NCI-H69 (cell line): Measurements from ENCODE around the gene HEPHL1.
"Not testable (repeated sequence)": the region's sequence is repeated elsewhere in the genome, so short reads cannot be mapped to it uniquely, and the experiment has no call there.

Experiments
- DNase-seq: peaks from one replicate; lab custom pipeline; 2025; lab: John Stamatoyannopoulos, UW

HEPHL1 gene, protein sequence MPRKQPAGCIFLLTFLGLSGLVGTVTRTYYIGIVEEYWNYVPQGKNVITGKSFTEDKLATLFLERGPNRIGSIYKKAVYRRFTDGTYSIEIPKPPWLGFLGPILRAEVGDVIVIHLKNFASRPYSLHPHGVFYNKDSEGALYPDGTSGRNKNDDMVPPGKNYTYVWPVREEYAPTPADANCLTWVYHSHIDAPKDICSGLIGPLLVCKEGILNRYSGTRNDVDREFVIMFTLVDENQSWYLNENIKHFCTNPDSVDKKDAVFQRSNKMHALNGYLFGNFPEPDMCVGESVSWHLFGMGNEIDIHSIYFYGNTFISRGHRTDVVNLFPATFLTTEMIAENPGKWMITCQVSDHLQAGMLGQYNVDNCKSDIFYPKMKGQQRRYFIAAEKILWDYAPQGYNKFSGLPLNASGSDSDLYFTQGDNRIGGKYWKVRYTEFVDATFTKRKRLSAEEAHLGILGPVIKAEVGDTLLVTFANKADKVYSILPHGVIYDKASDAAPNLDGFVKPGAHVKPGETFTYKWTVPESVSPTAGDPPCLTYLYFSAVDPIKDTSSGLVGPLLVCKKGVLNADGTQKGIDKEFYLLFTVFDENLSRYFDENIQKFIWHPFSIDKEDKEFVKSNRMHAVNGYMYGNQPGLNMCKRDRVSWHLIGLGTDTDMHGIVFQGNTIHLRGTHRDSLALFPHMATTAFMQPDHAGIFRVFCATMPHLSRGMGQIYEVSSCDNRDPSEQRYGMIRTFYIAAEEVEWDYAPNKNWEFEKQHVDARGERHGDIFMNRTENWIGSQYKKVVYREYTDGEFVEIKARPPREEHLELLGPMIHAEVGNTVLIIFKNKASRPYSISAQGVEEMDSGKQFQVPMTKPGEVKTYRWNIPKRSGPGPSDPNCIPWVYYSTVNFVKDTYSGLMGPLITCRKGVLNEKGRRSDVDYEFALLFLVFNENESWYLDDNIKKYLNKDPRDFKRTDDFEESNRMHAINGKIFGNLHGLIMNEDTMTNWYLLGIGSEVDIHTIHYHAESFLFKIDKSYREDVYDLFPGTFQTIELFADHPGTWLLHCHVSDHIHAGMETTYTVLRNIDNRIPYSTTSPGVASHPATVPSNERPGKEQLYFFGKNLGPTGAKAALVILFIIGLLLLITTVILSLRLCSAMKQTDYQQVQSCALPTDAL

DNA sequence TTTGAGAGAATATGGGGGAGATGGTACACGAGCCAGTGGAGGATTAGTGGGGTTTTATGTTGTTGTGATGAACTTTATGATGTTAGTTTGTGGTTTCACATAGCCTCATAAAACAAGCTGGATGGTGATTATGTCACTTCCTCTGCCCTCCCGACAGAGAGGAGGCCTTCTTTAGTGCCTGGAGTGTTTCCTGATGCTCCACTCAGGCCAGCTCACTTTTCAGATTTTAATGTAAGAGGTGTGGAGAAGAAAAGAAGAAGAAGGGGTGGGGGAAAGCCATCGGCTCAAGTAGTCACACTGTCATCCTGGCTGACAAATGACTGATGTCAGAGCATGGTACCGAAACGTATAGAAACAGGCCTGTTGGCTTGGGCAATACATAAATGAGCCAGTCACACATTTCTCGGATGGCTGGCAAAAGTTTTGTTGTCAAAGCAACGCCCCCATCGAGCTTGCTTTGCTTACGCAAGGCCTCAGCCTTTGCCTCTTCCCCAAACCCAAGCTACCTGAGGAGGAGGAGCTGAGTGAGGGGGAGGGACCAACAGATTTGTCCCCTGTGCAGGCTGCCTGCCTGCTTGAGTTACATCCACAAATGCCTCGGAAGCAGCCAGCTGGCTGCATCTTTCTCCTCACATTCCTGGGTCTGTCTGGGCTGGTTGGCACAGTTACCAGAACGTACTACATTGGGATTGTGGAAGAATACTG is at the start of gene HEPHL1:
Gene HEPHL1 (plus strand): TSS at position 578 of the 705 bp plus-strand sequence. CDS start 15 bp downstream, at position 593.
- DNase-seq: no peak

DNA sequence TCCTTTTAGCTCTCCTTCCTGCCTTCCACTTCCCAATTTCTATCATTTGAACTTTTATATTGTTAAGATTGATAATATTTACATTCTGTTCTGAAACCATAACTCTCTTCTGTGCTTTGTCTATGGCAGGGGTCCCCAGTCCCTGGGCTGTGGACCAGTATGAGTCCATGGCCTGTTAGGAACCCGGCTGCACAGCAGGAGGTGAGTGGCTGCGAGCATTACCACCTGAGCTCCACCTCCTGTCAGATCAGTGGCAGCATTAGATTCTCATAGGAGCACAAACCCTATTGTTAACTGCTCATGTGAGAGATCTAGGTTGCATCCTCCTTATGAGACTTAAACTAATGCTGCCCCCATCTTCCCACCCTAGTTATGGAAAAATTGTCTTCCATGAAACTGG is 48.4 kb upstream of the HEPHL1 start:
- peak; percentile 46 for DNase-seq

DNA sequence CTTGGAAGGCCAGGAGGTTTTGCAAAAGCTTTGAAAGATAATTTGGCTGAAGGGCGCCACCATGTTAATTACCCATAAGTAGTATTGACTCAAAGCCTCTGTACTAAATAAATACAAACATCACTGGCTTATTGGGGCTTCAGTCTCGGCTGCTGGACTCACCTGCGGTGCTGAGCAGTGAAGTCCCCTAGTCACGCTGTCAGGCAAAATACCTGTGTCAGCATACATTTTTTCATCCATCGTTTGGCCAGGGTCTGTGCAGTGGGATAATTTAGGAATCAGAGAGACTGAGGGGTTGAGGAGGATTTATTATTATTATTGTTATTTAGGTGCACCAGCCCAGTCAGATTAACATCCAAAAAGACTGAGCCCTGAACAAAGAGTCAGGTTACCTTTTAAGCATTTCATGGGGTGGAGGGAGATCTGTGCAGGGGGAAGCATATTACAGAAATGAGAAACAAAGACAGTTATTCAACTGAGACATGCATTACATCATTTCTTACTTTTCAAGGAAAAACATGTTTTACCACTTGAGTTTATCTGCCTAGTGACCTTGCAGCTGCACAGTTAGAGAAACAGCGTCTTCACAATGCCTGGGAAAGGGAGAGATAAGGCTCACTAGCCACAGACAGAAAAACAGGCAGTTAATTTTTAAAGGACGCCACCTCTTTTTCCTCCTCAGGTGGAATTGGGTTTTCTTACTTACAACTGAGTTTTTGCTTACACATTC is 47.7 kb upstream of the HEPHL1 start:
- DNase-seq: peak; percentile 47

DNA sequence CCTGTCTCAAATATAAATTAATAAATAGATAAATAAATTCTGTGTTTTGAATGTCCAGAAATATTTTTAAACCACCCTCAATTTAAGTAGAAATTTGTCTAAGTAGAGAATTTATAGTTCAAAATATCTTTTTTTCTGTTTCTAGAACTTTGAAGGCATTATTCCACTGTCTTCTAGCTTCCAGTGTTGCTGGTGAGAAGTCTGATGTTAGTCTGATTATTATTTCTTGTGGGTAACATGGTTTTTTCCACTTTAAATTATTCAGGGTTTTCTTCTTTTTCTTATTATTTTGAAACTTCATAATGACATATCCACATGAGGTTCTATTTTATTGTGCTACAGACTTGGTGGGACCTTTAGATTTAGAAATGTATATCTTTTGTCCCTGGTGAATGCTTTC is 46.4 kb upstream of the HEPHL1 start:
- DNase-seq: no peak

DNA sequence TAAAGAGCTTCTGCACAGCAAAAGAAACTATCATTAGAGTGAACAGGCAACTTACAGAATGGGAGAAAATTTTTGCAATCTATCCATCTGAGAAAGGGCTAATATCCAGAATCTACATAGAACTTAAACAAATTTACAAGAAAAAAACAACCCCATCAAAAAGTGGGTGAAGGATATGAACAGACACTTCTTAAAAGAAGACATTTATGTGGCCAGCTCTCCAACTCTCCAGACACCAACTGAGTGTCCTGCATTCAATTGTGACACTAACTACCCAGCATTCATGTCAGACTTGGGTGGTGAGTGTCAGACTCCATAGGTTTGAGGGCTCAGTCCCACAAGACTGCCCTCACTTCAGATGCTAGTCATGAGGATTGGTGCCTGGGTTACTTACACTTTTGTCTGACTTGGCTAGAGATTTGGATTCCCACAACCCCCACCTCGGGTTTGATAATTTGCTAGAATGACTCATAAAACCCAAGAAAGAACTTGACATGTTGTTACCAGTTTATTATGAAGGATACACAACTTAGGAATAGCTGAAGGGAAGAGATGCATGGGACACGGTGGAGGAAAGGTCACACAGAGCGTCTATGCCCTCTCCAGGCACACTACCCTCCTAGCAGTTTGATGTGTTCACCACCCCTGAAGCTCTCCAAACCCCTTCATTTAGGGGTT is 44.4 kb upstream of the HEPHL1 start:
- DNase-seq: not testable (repeated sequence)

DNA sequence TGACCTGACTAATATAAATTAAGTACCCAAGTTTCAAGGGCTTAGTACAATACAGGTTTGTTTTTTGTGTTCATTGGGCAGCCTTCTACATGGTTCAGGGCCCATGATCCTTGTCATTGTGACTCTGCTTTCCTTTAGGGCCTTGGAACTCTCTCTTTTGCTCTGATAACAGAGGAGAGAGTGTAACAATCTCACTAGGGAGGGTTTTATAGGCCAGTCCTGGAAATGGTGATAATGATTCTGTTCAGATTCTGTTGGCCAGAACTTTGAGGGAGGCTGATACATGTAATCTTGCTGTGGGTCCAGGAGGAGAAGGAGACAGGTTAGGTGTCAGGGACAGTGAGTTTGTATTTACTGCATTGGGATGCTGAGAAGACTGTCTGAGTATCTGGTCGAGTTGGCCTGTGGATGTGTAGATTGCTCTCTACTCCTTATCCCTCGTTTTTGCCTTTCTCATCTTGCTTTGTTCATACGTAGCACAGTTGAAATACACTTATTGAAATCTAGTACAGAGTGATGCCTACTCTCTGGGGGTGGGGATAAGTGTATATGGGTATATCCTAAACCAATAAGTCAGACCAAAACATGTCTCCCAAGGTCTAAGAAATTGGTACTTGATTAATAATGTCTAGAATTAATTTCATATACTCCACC is 37.5 kb upstream of the HEPHL1 start:
- DNase-seq: no peak

DNA sequence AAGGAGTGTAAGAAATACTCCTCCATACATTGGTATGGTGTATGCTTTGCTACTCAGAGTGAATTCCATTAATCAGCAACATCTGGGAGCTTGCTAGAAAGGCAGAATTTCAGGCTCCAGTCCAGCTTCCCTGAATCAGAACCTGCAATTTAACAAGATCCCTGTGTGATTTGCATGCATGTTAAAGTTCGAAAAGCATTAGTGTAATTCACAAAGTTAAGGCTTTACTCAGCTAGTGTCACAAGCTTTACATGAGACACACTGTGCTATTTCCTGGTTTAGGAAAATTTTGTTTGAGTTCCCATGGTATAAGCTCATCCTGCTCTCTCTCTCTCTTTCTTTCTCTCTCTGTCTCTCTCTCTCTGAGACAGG is 37.0 kb upstream of the HEPHL1 start:
- no peak for DNase-seq

DNA sequence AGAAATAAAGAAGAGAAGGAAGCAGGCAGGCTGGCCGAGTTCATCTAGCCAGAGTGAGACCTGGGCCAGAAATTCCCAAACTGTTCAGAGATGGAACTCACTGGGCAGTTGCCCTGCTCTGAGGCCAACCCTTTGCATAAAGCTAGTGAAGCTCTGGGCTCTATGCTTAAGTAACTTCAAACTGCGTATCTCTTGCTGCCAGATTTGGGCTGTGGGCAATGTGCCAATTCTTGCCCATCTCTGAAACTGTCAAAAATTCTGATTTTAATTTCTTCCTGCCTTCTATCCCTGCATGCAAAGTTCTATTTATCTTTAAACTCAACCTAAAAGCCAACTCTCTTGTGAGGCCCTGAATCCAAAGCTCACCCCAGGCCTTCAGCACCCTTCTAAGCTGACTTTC is 36.2 kb upstream of the HEPHL1 start:
- DNase-seq: no peak

DNA sequence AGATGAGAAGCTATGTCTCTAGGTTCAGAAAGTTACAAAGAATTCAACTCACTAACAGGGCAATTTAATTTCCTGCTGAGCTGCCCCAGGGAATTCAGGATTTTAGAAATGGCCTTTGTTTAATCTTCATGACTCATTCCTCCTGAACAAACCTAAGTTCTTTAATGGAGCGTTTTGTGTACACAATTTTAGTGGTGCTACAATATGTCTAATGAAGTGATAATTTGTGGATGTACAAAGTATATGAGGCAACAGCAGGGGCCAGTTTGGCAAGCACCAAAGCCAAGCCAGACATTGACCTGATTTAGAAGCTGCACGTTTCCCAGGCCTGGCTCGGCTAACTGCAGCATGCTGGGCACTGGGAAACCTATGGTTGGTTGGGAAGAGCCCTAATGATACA is 34.4 kb upstream of the HEPHL1 start:
- peak; percentile 99 for DNase-seq

DNA sequence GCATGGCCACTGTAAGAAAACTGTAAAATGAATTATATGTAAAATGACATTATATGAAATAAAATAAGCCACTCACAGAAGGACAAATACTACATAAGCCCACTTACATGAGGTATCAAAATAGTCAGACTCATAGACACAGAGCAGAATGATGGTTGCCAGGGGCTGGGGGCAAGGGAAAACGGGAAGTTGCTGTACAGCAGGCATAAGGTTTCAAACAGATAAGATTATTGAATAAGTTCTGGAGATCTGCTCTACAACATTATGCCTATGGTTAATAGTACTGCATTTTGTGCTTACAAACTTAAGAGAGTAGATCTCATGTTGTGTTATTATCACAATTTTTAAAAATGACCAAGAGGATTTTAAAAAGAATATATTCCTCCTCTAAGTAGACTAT is 32.7 kb upstream of the HEPHL1 start:
- no peak for DNase-seq

DNA sequence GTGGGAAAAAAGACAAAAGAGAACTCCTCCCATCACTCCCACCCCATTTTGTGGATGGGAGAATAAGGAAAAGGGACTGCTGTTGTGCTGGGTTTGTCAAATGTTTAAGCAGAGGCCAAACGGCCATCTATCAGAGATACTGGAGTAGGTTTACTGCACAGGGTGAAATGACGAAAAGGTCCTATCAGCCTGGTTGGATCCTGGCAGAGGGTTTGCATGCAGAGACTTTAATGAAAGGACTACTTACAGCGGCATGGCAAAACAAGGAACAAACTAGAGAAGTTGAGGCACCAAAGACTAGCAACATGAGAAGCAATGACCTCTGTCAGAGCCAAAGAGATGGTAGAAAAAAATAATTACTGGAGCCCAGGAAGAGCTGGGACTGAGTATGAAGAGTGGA is 32.2 kb upstream of the HEPHL1 start:
- no peak for DNase-seq

DNA sequence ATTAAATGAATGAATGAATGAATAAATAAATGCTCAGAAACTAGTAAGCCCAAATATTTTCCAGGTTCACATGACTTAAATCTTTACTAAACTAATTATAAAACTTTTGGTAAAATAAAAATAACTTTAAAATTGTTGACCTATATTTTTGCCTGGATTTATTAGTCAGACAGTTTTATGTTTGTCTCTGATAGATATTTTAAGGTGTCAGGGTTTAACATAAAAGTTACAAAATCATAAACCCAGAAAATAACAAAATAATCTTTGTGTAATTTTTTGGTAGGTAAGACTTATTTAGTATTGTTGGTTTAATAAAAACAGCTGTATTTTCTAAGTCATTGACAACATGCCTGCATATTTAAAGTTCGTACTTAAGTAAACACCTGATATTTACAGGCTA is 27.4 kb upstream of the HEPHL1 start:
- DNase-seq: no peak

DNA sequence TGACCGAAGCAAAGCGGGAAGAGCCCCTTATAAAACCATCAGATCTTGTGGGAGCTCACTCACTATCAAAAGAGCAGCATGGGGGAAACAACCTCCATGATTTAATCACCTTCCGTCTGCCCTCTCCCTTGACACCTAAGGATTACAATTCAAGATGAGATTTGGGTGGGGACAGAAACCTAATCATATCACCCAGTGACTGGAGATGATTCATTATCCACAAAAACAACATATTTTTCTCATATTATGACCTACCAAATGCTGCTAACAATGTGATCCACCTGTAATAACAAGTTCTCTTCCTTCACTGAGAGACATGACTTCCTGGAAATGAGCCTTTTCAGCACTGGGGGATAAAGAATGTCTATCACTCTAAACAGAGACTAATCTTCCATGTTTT is 23.4 kb upstream of the HEPHL1 start:
- no peak for DNase-seq

DNA sequence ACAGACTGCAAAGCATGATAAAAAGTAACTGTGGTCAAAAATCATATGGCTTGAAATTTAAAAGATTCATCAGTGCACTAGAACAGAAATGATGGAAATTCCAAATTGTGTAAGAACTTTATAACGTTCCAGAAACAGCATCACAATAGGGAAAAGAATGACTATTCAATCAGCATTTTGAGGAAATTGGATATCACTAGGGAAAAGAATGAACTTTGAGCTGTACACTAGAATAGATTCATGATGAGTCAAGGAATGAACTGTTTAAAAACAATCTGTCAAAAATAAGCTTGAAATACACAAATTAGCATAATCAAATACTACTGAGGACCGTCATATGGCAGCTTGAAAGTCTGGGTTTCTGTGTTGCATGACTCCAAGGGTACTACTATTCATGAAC is 20.5 kb upstream of the HEPHL1 start:
- DNase-seq: no peak

DNA sequence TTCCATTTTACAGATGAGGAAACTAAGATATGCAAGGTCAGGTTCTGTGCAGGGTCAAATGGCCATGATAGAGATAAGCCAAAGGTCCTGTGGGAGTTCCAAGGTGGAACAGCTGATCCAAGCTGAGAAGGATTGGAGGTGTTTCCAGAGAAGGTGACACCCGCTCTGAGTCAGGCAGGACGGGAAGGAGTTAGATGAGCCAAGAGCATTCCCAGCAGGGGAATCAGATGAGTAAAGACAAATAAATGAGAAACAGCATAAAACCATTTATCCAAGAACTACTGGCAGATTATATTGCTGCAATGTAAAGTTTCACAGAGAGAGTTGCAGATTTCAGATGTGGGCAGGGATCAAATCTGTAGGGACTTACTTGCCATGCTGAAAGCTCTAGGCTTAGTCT is 18.9 kb upstream of the HEPHL1 start:
- no peak for DNase-seq

DNA sequence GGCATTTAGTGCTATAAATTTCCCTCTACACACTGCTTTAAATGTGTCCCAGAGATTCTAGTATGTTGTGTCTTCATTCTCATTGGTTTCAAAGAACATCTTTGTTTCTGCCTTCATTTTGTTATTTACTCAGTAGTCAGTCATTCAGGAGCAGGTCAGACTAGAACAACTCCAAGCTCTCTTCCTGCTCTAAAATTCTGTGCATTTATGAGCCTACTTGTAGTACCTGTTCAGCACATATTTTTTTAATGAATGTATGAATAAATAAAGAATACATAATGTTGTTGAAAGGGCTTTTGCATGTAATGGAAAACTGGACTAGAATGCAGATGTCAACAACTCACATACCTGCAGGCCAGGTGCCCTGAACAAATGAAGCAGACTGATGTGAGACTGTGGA is 13.7 kb upstream of the HEPHL1 start:
- no peak for DNase-seq

DNA sequence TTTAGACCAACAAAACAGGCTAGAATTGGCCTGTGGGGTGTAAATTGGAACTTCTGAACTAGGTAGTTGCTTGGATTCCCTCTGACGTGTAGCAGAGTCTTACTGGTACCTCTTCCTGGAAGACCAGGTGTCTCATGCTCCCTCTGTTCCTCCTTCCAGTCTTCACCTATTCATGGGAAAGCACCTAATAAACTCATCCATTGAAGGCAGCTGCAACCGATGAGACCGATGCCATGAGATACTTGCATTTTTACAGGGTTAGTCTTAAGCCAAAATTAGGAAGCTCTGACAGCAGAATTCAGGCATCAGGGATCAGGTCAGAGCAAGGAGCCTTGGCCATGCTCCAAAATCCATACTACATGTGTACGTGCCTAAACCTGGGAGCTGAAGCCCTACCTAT is 13.2 kb upstream of the HEPHL1 start:
- DNase-seq: no peak

DNA sequence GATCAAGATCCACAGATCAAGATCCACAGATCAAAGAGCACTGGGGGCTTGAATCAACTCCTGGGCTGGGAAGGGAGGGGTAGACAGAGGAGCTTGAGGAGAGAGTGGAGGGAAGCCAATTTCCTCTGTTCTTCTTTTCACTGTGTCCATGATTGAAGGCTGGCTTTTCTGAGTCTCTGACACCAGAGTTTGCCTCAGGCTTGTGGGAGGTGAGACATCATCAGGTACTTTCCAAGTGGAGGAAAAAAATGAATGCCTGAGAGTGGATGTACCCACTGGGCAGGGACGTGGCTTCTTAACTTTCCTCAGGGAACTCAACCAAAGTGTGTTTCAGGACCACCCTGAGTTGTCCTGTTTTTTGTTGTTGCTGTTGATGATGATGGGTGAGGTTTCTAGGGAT is 11.0 kb upstream of the HEPHL1 start:
- no peak for DNase-seq

DNA sequence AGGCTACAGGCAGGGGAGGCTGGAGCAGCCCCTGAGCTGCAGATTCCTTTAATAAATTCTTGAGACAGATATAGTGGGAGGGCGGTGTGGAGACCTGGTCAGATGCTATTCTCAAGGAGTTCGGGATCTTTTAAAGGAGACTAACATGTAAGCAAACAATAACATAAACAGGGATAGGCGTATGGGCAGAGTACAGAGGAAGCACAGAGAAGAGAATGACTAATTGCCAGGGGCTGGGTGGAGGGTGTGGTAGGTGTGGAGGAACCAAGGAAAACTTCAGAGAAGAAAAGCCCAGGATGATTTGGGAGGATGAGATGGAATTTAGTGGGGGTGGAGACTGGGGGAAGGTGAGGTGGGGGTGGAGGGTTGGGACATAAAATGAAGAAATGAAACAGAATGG is 9.7 kb upstream of the HEPHL1 start:
- DNase-seq: no peak

DNA sequence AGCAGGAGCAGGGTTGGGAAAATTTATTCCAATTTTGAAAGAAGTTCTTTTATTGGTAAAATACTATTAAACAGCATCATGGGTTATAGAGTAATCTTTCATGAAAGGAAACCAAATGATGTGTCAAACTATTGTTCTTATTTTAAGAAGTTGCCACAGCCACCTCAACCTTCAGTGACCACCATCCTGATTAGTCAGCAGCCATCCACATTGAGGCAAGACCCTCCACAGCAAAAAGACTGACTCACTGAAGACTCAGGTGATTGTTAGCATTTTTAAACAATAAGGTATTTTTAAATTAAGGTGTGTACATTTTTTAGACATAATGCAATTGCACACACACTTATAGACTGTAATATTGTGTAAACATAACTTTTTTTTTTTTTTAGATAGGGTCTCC is 3.7 kb upstream of the HEPHL1 start:
- no peak for DNase-seq
